ENCODE results near the gene TMEM132C. TPM values are rescaled to one million over a fixed set of nuclear protein-coding genes. Genes with fewer than 3 reads are reported as not detected.
A peak's percentile ranks its signal among the peaks of the same experiment; 100 is the strongest.

TMEM132C gene
- total RNA-seq, 3 donors from 2014 or later (not counting 1 experiment from before 2014, with no cell fraction given), result 0.08 to 0.41 TPM; not detected in 1

DNA sequence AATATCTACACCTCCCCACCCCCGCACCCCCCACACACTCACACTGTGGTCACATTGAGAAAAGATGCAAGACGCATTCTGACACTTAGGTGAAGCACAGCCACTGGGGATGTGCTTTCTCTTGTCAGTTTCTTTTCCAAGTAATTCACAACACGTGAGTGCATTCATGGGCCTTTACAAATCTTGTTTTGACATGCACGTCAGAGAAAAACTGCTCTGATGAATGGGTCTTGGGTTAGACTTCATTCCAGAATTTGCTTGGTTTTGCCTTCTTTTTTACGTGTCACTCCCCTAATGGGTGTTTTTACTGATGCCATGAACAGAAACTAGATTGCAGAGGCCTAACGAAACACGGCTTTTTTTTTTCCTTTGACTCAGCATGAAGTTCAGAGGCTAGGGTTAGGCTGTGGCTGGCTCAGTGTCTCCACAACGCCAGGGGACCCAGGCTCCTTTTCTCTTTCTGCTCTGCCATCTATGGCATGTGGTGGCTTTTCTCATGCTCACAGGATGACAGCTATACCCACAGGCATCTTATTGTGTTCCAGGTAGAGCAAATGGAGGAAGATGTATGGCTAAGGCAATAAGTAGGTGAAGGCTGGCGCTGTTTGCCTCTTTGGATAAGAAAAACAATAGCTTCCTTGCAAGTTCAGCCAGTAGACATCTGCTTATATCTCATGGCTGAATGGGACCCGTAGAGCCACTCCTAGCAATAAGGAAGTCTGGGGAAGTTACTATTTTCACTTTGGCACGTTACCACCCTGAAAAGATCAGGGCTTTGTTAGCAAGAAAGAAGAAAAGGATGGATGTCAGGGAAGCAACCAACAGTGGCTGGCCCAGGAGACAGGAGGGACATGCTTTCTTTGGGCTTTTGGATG, 303.5 kb downstream of the TMEM132C start:
- peak overlapping the region; percentile 69 for H3K4me3 Mint-ChIP-seq
- Histone ChIP-seq H3K9me3 (ENCODE audit: control insufficient read depth, insufficient read depth, low read length) (peaks cover 8% of the 10 kb centered on the region), H3K4me1 (ENCODE audit: control insufficient read depth, insufficient read depth, low read length) (peaks cover 6% of the 10 kb centered on the region), H3K36me3 (ENCODE audit: control insufficient read depth, insufficient read depth, low read length) (no peaks in the 10 kb centered on the region), H3K4me3 (ENCODE audit: low read length) (no peak overlapping the region), H3K27me3 (ENCODE audit: control insufficient read depth, insufficient read depth, low read length) (no peaks in the 10 kb centered on the region), H3K27ac (ENCODE audit: low read length) (peak overlapping the region; percentile 51)
- H3K9me3 Mint-ChIP-seq, result no peaks in the 10 kb centered on the region
- peaks cover 4 to 9% of the 10 kb centered on the region in 2 donors for H3K27me3 Mint-ChIP-seq (ENCODE audit: low read depth in 2 of 2)
- peak; percentile 85 to 92 (median 89) for ATAC-seq
- H3K36me3 Mint-ChIP-seq, result no peaks in the 10 kb centered on the region
- peak; percentile 22 to 42 for DNase-seq
- H3K4me1 Mint-ChIP-seq, result peaks cover 15 to 25% of the 10 kb centered on the region in 2 donors
- WGBS (ENCODE audit: insufficient coverage), result 45% methylated on average over 11 of the region's 11 CpGs
- intact Hi-C loops (cut with micrococcal nuclease), result loop anchor here (2.0 kb wide), 1 partner anchor 182 kb away; no protein-coding TSS in a partner anchor
- TF ChIP-seq CTCF (IDR thresholded peaks at IDR 0.05), result no peak
- peak overlapping the region; percentile 75 to 83 for H3K27ac Mint-ChIP-seq

DNA sequence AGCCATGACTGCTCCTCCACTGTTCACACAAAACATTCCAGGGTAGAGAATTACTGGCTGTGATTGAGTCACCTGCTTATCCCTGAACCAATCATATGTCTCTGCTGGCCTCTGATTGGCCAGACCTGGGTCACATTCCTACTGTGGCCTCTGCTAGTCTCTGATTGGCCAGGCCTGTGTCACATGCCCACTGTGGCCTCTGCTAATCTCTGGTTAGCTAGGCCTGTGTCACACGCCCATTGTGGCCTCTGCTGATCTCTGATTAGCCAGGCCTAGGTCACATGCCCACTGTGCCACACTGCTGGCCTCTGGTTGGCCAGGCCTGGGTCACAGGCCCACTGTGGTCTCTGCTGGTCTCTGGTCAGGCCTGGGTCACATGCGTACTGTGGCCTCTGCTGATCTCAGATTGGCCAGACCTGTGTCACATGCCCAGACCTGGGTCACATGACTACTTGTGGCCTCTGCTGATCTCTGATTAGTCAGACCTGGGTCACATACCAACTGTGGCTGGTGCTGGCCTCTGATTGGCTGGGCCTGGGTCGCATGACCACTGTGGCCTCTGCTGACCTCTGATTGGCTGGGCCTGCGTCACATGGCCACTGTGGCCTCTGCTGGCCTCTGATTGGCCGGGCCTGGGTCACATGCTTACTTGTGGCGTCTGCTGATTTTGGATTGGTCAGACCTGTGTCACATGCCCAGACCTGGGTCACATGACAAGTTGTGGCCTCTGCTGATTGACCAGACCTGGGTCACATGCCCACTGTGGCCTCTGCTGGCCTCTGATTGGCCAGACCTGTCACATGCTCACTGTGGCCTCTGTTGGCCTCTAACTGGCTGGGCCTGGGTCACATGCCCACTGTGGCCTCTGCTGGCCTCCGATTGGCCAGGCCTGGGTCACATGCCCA, 305.2 kb downstream of the TMEM132C start:
- Mint-ChIP-seq H3K27ac (no peak overlapping the region), H3K4me1 (peaks cover 15 to 25% of the 10 kb centered on the region in 2 donors), H3K36me3 (no peaks in the 10 kb centered on the region), H3K27me3 (ENCODE audit: low read depth in 2 of 2) (peaks cover 0 to 3% of the 10 kb centered on the region in 2 donors), H3K4me3 (no peak overlapping the region), H3K9me3 (no peaks in the 10 kb centered on the region)
- TF ChIP-seq CTCF (IDR thresholded peaks at IDR 0.05), result no peak
- Histone ChIP-seq H3K27ac (ENCODE audit: low read length) (no peak overlapping the region), H3K4me3 (ENCODE audit: low read length) (no peak overlapping the region), H3K9me3 (ENCODE audit: control insufficient read depth, insufficient read depth, low read length) (peaks cover 8% of the 10 kb centered on the region), H3K27me3 (ENCODE audit: control insufficient read depth, insufficient read depth, low read length) (no peaks in the 10 kb centered on the region), H3K4me1 (ENCODE audit: control insufficient read depth, insufficient read depth, low read length) (peaks cover 6% of the 10 kb centered on the region), H3K36me3 (ENCODE audit: control insufficient read depth, insufficient read depth, low read length) (no peaks in the 10 kb centered on the region)
- DNase-seq, result no peak
- no peak for ATAC-seq
- 97% methylated on average over 7 of the region's 7 CpGs for WGBS (ENCODE audit: insufficient coverage)
- intact Hi-C loops (cut with micrococcal nuclease), result loop anchor here (2.0 kb wide), 1 partner anchor 183 kb away; no protein-coding TSS in a partner anchor

GRCh38 chr12:128573907-128574306, 306.9 kb downstream of the TMEM132C start:
- WGBS (ENCODE audit: insufficient coverage), result 69% methylated on average over 4 of the region's 4 CpGs
- no peak overlapping the region for H3K4me3 ChIP-seq (ENCODE audit: low read length)
- H3K27ac ChIP-seq (ENCODE audit: low read length), result no peak overlapping the region
- Mint-ChIP-seq H3K27ac (no peak overlapping the region), H3K9me3 (no peaks in the 10 kb centered on the region), H3K4me3 (no peak overlapping the region), H3K36me3 (no peaks in the 10 kb centered on the region), H3K4me1 (peaks cover 15 to 22% of the 10 kb centered on the region in 2 donors), H3K27me3 (ENCODE audit: low read depth in 2 of 2) (peaks cover 0 to 6% of the 10 kb centered on the region in 2 donors)
- ATAC-seq, result no peak
- no peak for TF ChIP-seq CTCF (IDR thresholded peaks at IDR 0.05)
- H3K36me3 ChIP-seq (ENCODE audit: control insufficient read depth, insufficient read depth, low read length), result no peaks in the 10 kb centered on the region
- intact Hi-C loops (cut with micrococcal nuclease), result no loop called here
- DNase-seq, result no peak
- peaks cover 6% of the 10 kb centered on the region for H3K4me1 ChIP-seq (ENCODE audit: control insufficient read depth, insufficient read depth, low read length)
- no peaks in the 10 kb centered on the region for H3K27me3 ChIP-seq (ENCODE audit: control insufficient read depth, insufficient read depth, low read length)
- peaks cover 8% of the 10 kb centered on the region for H3K9me3 ChIP-seq (ENCODE audit: control insufficient read depth, insufficient read depth, low read length)

Measured in natural killer cell (primary cell).